IMR-90 (cell line): ENCODE measurements around the gene NELL1. TPM values are rescaled to one million over a fixed set of nuclear protein-coding genes. Genes with fewer than 3 reads are reported as not detected.

Experiments
- ATAC-seq: fragments of 200-7000 bp; cut with Tn5 transposase; 2 replicates; pipeline ENCODE4 v1.9.1; 2020; ENCODE audit warnings: low read depth, mild to moderate bottlenecking, moderate library complexity
- BruUV-seq: library from RNA; stranded (reverse); fragments of 400-500 nt; replicated peaks from 2 replicates; lab custom pipeline; 2021; lab: Mats Ljungman, UMichigan
- CTCF ChIA-PET: fragments of 300-600 bp; formaldehyde crosslinking; extraction: SDS; loops from one replicate; lab custom pipeline; 2021; ENCODE audit warnings: antibody characterized with exemption; lab: Yijun Ruan, JAX
- POLR2A ChIA-PET: fragments of 300-600 bp; sonication (Branson Sonifier 250); formaldehyde crosslinking; loops from one replicate; lab custom pipeline; 2022; ENCODE audit warnings: antibody characterized with exemption; ENCODE audit not compliant: unreplicated experiment; lab: Charles Lee
- DNase-seq: peaks from one replicate; pipeline ENCODE4 v3.0.0; 2013
- H2AFZ ChIP-seq: replicated peaks from 2 replicates; pipeline ENCODE3; 2013; ENCODE audit warnings: low read length, mild to moderate bottlenecking; ENCODE audit not compliant: poor library complexity
- H2AK5ac ChIP-seq: 2 replicates; pipeline ENCODE4 v1.6.1; 2013; ENCODE audit warnings: low read depth, low read length, inconsistent platforms
- H2AK9ac ChIP-seq: replicated peaks from 2 replicates; pipeline ENCODE3; 2013; ENCODE audit warnings: mild to moderate bottlenecking, low read depth, low read length, moderate library complexity; ENCODE audit not compliant: poor library complexity
- H2BK120ac ChIP-seq: 2 replicates; pipeline ENCODE4 v1.6.1; 2013; ENCODE audit warnings: low read depth, low read length, inconsistent platforms
- H2BK15ac ChIP-seq: 3 replicates; pipeline ENCODE4 v1.6.1; 2013; ENCODE audit warnings: low read depth, low read length, inconsistent platforms
- H2BK20ac ChIP-seq: 2 replicates; pipeline ENCODE4 v1.6.1; 2013; ENCODE audit warnings: low read depth, mild to moderate bottlenecking, inconsistent platforms, low read length, moderate library complexity
- H2BK5ac ChIP-seq: 2 replicates; pipeline ENCODE4 v1.6.1; 2013; ENCODE audit warnings: mild to moderate bottlenecking, low read depth, low read length, inconsistent platforms; ENCODE audit not compliant: poor library complexity, severe bottlenecking
- H3K14ac ChIP-seq: replicated peaks from 2 replicates; pipeline ENCODE4 v1.6.1; 2013; ENCODE audit warnings: low read depth, low read length, inconsistent platforms
- H3K18ac ChIP-seq: 2 replicates; pipeline ENCODE4 v1.6.1; 2013; ENCODE audit warnings: low read depth, low read length, control low read depth
- H3K23ac ChIP-seq: 2 replicates; pipeline ENCODE4 v1.6.1; 2013; ENCODE audit warnings: low read depth, low read length, inconsistent platforms
- H3K27ac ChIP-seq: 2 replicates; pipeline ENCODE4 v1.5.1; 2013; ENCODE audit warnings: mild to moderate bottlenecking, control low read depth, low read length; ENCODE audit not compliant: insufficient read depth
- H3K27me3 ChIP-seq: 2 replicates; pipeline ENCODE4 v1.6.1; 2013; ENCODE audit warnings: low read length; ENCODE audit not compliant: control insufficient read depth, insufficient read depth
- H3K36me3 ChIP-seq: 2 replicates; pipeline ENCODE4 v1.6.1; 2013; ENCODE audit warnings: low read length, mixed read lengths; ENCODE audit not compliant: control insufficient read depth, insufficient read depth
- H3K4ac ChIP-seq: 2 replicates; pipeline ENCODE4 v1.6.1; 2013; ENCODE audit warnings: low read depth, low read length, inconsistent platforms
- H3K4me1 ChIP-seq: 2 replicates; pipeline ENCODE4 v1.6.1; 2013; ENCODE audit warnings: low read length, mixed read lengths; ENCODE audit not compliant: control insufficient read depth, insufficient read depth
- H3K4me2 ChIP-seq: 2 replicates; pipeline ENCODE4 v1.6.1; 2013; ENCODE audit warnings: low read depth, mild to moderate bottlenecking, control low read depth, low read length, moderate library complexity
- H3K4me3 ChIP-seq: 2 replicates; pipeline ENCODE4 v1.5.1; 2013; ENCODE audit warnings: low read depth, mild to moderate bottlenecking, control low read depth, low read length, moderate library complexity; ENCODE audit not compliant: insufficient read depth
- H3K56ac ChIP-seq: 2 replicates; pipeline ENCODE4 v1.6.1; 2013; ENCODE audit warnings: low read length, inconsistent platforms; ENCODE audit not compliant: insufficient read depth; ENCODE audit errors: extremely low read depth
- H3K79me1 ChIP-seq, 2 experiments: 2 replicates each; pipeline ENCODE4 v1.6.1; 2013; ENCODE audit warnings: low read length in 2 of 2, inconsistent platforms in 1 of 2, low read depth in 1 of 2
- H3K9ac ChIP-seq: 2 replicates; pipeline ENCODE4 v1.6.1; 2013; ENCODE audit warnings: low read depth, low read length, control low read depth
- H3K9me1 ChIP-seq: 2 replicates; pipeline ENCODE4 v1.6.1; 2013; ENCODE audit warnings: low read length, inconsistent platforms; ENCODE audit not compliant: insufficient read depth
- H3K9me3 ChIP-seq: 2 replicates; pipeline ENCODE4 v1.6.1; 2013; ENCODE audit warnings: low read length; ENCODE audit not compliant: control insufficient read depth, insufficient read depth
- H4K20me1 ChIP-seq: 2 replicates; pipeline ENCODE4 v1.6.1; 2013; ENCODE audit warnings: low read length, inconsistent platforms; ENCODE audit not compliant: insufficient read depth
- H4K5ac ChIP-seq: 2 replicates; pipeline ENCODE4 v1.6.1; 2013; ENCODE audit warnings: mild to moderate bottlenecking, low read depth, low read length, control low read depth
- H4K8ac ChIP-seq, 2 experiments: 2 replicates each; pipeline ENCODE4 v1.6.1; 2013; ENCODE audit warnings: low read depth in 2 of 2, low read length in 2 of 2, control low read depth in 1 of 2, inconsistent platforms in 1 of 2
- H4K91ac ChIP-seq: 2 replicates; pipeline ENCODE4 v1.6.1; 2013; ENCODE audit warnings: low read depth, low read length, inconsistent platforms; ENCODE audit not compliant: insufficient read depth
- BHLHE40 ChIP-seq: fragments of 150-350 bp; IDR thresholded peaks from 2 replicates; pipeline ENCODE4 v1.6.1; 2016; ENCODE audit warnings: mild to moderate bottlenecking, low read depth, low read length
- CEBPB ChIP-seq: IDR thresholded peaks from 2 replicates; pipeline ENCODE4 v1.6.1; 2012; ENCODE audit warnings: low read depth, low read length, improper control_type of control experiment
- CHD1 ChIP-seq: IDR thresholded peaks from 2 replicates; pipeline ENCODE4 v1.6.1; 2012; ENCODE audit warnings: low read depth, low read length, improper control_type of control experiment
- FOS ChIP-seq: fragments of 150-350 bp; IDR thresholded peaks from 2 replicates; pipeline ENCODE4 v1.6.1; 2016; ENCODE audit warnings: low read depth, low read length
- MAFK ChIP-seq: IDR thresholded peaks from 2 replicates; pipeline ENCODE4 v1.6.1; 2012; ENCODE audit warnings: low read depth, low read length, improper control_type of control experiment
- MAZ ChIP-seq: IDR thresholded peaks from 2 replicates; pipeline ENCODE4 v1.6.1; 2012; ENCODE audit warnings: low read depth, mild to moderate bottlenecking, low read length, improper control_type of control experiment, moderate library complexity, borderline replicate concordance
- MXI1 ChIP-seq: IDR thresholded peaks from 2 replicates; pipeline ENCODE4 v1.6.1; 2012; ENCODE audit warnings: low read depth, mild to moderate bottlenecking, low read length, moderate library complexity, borderline replicate concordance
- NFE2L2 ChIP-seq: fragments of 150-350 bp; IDR thresholded peaks from 2 replicates; pipeline ENCODE4 v1.6.1; 2016; ENCODE audit warnings: low read depth, mild to moderate bottlenecking, low read length
- POLR2A ChIP-seq: IDR thresholded peaks from 2 replicates; pipeline ENCODE4 v1.6.1; 2012; ENCODE audit warnings: mild to moderate bottlenecking, low read depth, low read length
- RAD21 ChIP-seq: IDR thresholded peaks from 2 replicates; pipeline ENCODE4 v1.6.1; 2012; ENCODE audit warnings: low read length, improper control_type of control experiment
- RCOR1 ChIP-seq: IDR thresholded peaks from 2 replicates; pipeline ENCODE4 v1.6.1; 2012; ENCODE audit warnings: mild to moderate bottlenecking, low read length, improper control_type of control experiment; ENCODE audit not compliant: insufficient replicate concordance
- RFX5 ChIP-seq: IDR thresholded peaks from 2 replicates; pipeline ENCODE4 v1.8.0; 2012; ENCODE audit warnings: low read depth, mild to moderate bottlenecking, low read length, moderate library complexity
- SMC3 ChIP-seq: fragments of 150-350 bp; IDR thresholded peaks from 2 replicates; pipeline ENCODE4 v1.6.1; 2016; ENCODE audit warnings: low read depth, mild to moderate bottlenecking, antibody characterized with exemption, low read length, moderate library complexity
- WGBS, 2 experiments: methylation state at CpG; one replicate each; pipeline versions ENCODE4 v1.1.5 to v1.1.7; 2013; ENCODE audit warnings: missing lambda C conversion rate in 2 of 2; ENCODE audit not compliant: insufficient read length in 1 of 2; ENCODE audit errors: extremely low coverage in 2 of 2; 5-methylcytosine and 5-hydroxymethylcytosine counted together
- dilution Hi-C: fragments of 300-500 bp; cut with HindIII; formaldehyde crosslinking; loops from one replicate; pipeline ENCODE4 v1.14.3; 2018; ENCODE audit warnings: low sequenced_read_pairs; ENCODE audit not compliant: unreplicated experiment
- in situ Hi-C: fragments of 300-500 bp; cut with MboI; formaldehyde crosslinking; loops from 3 replicates; pipeline ENCODE4 v1.14.3; 2019; ENCODE audit warnings: low sequenced_read_pairs, inconsistent platforms, mixed read lengths
- intact Hi-C: fragments of 100-400 bp; cut with micrococcal nuclease; formaldehyde crosslinking; loops from 2 replicates; pipeline ENCODE4 v1.10.0; 2022
- polyA plus RNA-seq, 3 experiments: library from polyadenylated mRNA; depleted of rRNA; stranded (reverse); fragments of >200 nt; gene quantifications; 2 replicates each; pipeline ENCODE4 v1.2.3, GENCODE V29; 2012; ENCODE audit warnings: low replicate concordance in 1 of 3
- total RNA-seq: library from RNA; depleted of rRNA; stranded (reverse); fragments of >200 nt; gene quantifications from 2 replicates; pipeline ENCODE4 v1.2.3, GENCODE V29; 2012
- TF ChIP-seq, protein P1 (sequence below): conservative IDR thresholded peaks from 2 replicates; pipeline ENCODE4 v1.5.1; 2012; ENCODE audit warnings: mild to moderate bottlenecking, low read depth, low read length, improper control_type of control experiment

Gene NELL1
- total and polyA plus RNA-seq, 2 of the 4 experiments (the other 2 are of a cell fraction): not detected

DNA sequence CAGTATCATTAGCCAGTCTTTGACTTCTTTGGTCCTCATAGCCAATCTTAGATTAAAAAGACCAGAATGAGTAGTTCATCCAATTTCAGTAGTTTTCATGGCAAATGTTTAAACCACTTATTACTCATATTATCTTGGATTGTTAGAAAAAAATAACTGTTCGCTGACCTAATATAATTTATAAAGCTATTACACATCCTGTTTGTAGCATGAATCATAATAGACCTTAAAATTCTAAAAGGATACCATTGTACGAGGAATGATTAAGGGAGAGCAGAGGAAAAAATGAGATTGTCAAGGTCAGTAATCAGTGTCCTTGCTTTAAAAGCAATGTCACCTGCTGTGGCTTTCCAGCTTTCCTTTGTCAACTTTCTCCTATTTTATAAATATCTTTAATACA, 371.2 kb downstream of the NELL1 start:
- no CpG with 5 or more reads among the region's 2 CpGs for WGBS, 2 experiments
- Histone ChIP-seq H4K8ac (no peak overlapping the region), H3K4me1 (no peaks in the 10 kb centered on the region), H3K56ac (no peak overlapping the region), H3K4me3 (no peak overlapping the region), H2AK9ac (no peak overlapping the region), H3K9ac (no peak overlapping the region), H3K4ac (no peak overlapping the region), H3K9me3 (peaks cover 5% of the 10 kb centered on the region; the same call in 1 of the 2 replicates), H3K14ac (no peak overlapping the region), H3K27me3 (no peaks in the 10 kb centered on the region), H2AFZ (no peak overlapping the region), H2BK15ac (no peak overlapping the region), H3K79me1 (no peaks in the 10 kb centered on the region), H3K9me1 (no peaks in the 10 kb centered on the region), H2BK5ac (no peak overlapping the region), H2BK120ac (no peak overlapping the region), H3K36me3 (no peaks in the 10 kb centered on the region), H3K27ac (no peak overlapping the region), H4K91ac (no peak overlapping the region), H4K5ac (no peak overlapping the region), H2AK5ac (no peak overlapping the region), H3K18ac (no peak overlapping the region), H3K23ac (no peak overlapping the region), H3K4me2 (no peak overlapping the region), H2BK20ac (no peak overlapping the region), H4K20me1 (no peaks in the 10 kb centered on the region)
- BruUV-seq: no TSS peak
- CTCF ChIA-PET: no interaction called here
- in situ Hi-C loops (no loop called here), intact Hi-C loops (no loop called here), dilution Hi-C loops (no loop called here)
- no peak for TF ChIP-seq NFE2L2
- no peak for TF ChIP-seq RAD21
- no peak for TF ChIP-seq MXI1
- no peak for TF ChIP-seq FOS
- TF ChIP-seq RFX5: no peak
- TF ChIP-seq MAZ: no peak
- TF ChIP-seq, protein P1, sequence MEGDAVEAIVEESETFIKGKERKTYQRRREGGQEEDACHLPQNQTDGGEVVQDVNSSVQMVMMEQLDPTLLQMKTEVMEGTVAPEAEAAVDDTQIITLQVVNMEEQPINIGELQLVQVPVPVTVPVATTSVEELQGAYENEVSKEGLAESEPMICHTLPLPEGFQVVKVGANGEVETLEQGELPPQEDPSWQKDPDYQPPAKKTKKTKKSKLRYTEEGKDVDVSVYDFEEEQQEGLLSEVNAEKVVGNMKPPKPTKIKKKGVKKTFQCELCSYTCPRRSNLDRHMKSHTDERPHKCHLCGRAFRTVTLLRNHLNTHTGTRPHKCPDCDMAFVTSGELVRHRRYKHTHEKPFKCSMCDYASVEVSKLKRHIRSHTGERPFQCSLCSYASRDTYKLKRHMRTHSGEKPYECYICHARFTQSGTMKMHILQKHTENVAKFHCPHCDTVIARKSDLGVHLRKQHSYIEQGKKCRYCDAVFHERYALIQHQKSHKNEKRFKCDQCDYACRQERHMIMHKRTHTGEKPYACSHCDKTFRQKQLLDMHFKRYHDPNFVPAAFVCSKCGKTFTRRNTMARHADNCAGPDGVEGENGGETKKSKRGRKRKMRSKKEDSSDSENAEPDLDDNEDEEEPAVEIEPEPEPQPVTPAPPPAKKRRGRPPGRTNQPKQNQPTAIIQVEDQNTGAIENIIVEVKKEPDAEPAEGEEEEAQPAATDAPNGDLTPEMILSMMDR: no peak
- no peak for TF ChIP-seq CEBPB
- TF ChIP-seq RCOR1: no peak
- no peak for TF ChIP-seq MAFK
- no peak for TF ChIP-seq CHD1
- no peak for TF ChIP-seq BHLHE40
- TF ChIP-seq SMC3: no peak
- TF ChIP-seq POLR2A: no peak
- POLR2A ChIA-PET: no interaction called here
- no peak for DNase-seq
- ATAC-seq: no peak
